ENCODE results near the gene OCIAD2.

- no peak for TF ChIP-seq CTCF (IDR thresholded peaks at IDR 0.05)
- no peak for TF ChIP-seq POLR2A (IDR thresholded peaks at IDR 0.05)
Measured at GRCh38 chr4:48924416-48924815, 17.8 kb upstream of the OCIAD2 start.

Data from adrenal gland (tissue), 5 donors.